ENCODE results near the gene SPATA25. TPM values are rescaled to one million over a fixed set of nuclear protein-coding genes. Genes with fewer than 3 reads are reported as not detected.

SPATA25 gene
- total RNA-seq, 1 experiment from 2014 or later = 7.3 TPM

GRCh38 chr20:45843506-45843905 lies 43.9 kb downstream of the SPATA25 start:
- H3K36me3 ChIP-seq (ENCODE audit: control insufficient read depth, insufficient read depth, low read length) = peaks cover 7% of the 10 kb centered on the region; the same call in 1 of the 2 replicates
- CTCF ChIA-PET = no interaction called here
- peaks cover 44% of the 10 kb centered on the region for H3K36me3 Mint-ChIP-seq (ENCODE audit: insufficient read depth, unreplicated experiment)
- no peaks in the 10 kb centered on the region for H3K4me1 Mint-ChIP-seq (ENCODE audit: low read depth, unreplicated experiment)
- H3K27me3 ChIP-seq (replicated peaks; ENCODE audit: control insufficient read depth, insufficient read depth, low read length) = no peaks in the 10 kb centered on the region
- no peaks in the 10 kb centered on the region for H3K27me3 Mint-ChIP-seq (ENCODE audit: insufficient read depth, unreplicated experiment)
- no peak overlapping the region for H3K4me3 Mint-ChIP-seq (ENCODE audit: unreplicated experiment)
- POLR2A ChIA-PET = no interaction called here
- H3K4me3 ChIP-seq (ENCODE audit: low read depth, low read length) = no peak overlapping the region
- DNase-seq = no peak
- no peak for TF ChIP-seq CTCF (IDR thresholded peaks at IDR 0.05; ENCODE audit: insufficient read depth in 1 of 2, low read depth in 1 of 2, low read length in 1 of 2, severe bottlenecking in 1 of 2, unreplicated experiment in 1 of 2)
- intact Hi-C loops (cut with micrococcal nuclease; ENCODE audit: unreplicated experiment) = no loop called here
- no TSS peak for BruUV-seq (replicated peaks)
- no peaks in the 10 kb centered on the region for H3K9me3 Mint-ChIP-seq (ENCODE audit: unreplicated experiment)
- peak overlapping the region; percentile 46 for H3K27ac Mint-ChIP-seq (ENCODE audit: unreplicated experiment)
- H3K9me3 ChIP-seq = no peaks in the 10 kb centered on the region
- no peaks in the 10 kb centered on the region for H3K4me1 ChIP-seq

- no peaks in the 10 kb centered on the region for H3K9me3 Mint-ChIP-seq (ENCODE audit: unreplicated experiment)
- TF ChIP-seq CTCF (IDR thresholded peaks at IDR 0.05; ENCODE audit: insufficient read depth in 1 of 2, low read depth in 1 of 2, low read length in 1 of 2, severe bottlenecking in 1 of 2, unreplicated experiment in 1 of 2) = no peak
- no peak for DNase-seq
- H3K27me3 ChIP-seq (replicated peaks; ENCODE audit: control insufficient read depth, insufficient read depth, low read length) = no peaks in the 10 kb centered on the region
- intact Hi-C loops (cut with micrococcal nuclease; ENCODE audit: unreplicated experiment) = no loop called here
- H3K4me1 ChIP-seq = no peaks in the 10 kb centered on the region
- H3K4me3 ChIP-seq (ENCODE audit: low read depth, low read length) = no peak overlapping the region
- H3K4me1 Mint-ChIP-seq (ENCODE audit: low read depth, unreplicated experiment) = no peaks in the 10 kb centered on the region
- no peaks in the 10 kb centered on the region for H3K9me3 ChIP-seq
- peaks cover 7% of the 10 kb centered on the region; the same call in 1 of the 2 replicates for H3K36me3 ChIP-seq (ENCODE audit: control insufficient read depth, insufficient read depth, low read length)
- peaks cover 44% of the 10 kb centered on the region for H3K36me3 Mint-ChIP-seq (ENCODE audit: insufficient read depth, unreplicated experiment)
- H3K27me3 Mint-ChIP-seq (ENCODE audit: insufficient read depth, unreplicated experiment) = no peaks in the 10 kb centered on the region
- CTCF ChIA-PET = interaction anchor here (0.5 to 0.9 kb wide), 2 partner anchors 127 to 575 kb away, joined by 4 to 5 read pairs; no protein-coding TSS in a partner anchor
- BruUV-seq (replicated peaks) = no TSS peak
- POLR2A ChIA-PET = interaction anchor here (0.6 kb wide), 1 partner anchor 76 kb away, joined by 4 read pairs; no protein-coding TSS in a partner anchor
- H3K27ac Mint-ChIP-seq (ENCODE audit: unreplicated experiment) = no peak overlapping the region
- H3K4me3 Mint-ChIP-seq (ENCODE audit: unreplicated experiment) = no peak overlapping the region
Measured at GRCh38 chr20:45842169-45842812, 45.1 kb downstream of the SPATA25 start.

GRCh38 chr20:45841407-45842129 lies 45.9 kb downstream of the SPATA25 start:
- Mint-ChIP-seq H3K27me3 (ENCODE audit: insufficient read depth, unreplicated experiment) (no peaks in the 10 kb centered on the region), H3K9me3 (ENCODE audit: unreplicated experiment) (no peaks in the 10 kb centered on the region), H3K4me3 (ENCODE audit: unreplicated experiment) (no peak overlapping the region), H3K4me1 (ENCODE audit: low read depth, unreplicated experiment) (no peaks in the 10 kb centered on the region), H3K27ac (ENCODE audit: unreplicated experiment) (no peak overlapping the region), H3K36me3 (ENCODE audit: insufficient read depth, unreplicated experiment) (peaks cover 44% of the 10 kb centered on the region)
- H3K4me1 ChIP-seq = no peaks in the 10 kb centered on the region
- ChIA-PET POLR2A (interaction anchor here (0.6 kb wide), 2 partner anchors 15 to 77 kb away, joined by 3 to 4 read pairs; no protein-coding TSS in a partner anchor), CTCF (interaction anchor here (0.9 kb wide), 1 partner anchor 128 kb away, joined by 5 read pairs; no protein-coding TSS in a partner anchor)
- H3K9me3 ChIP-seq = no peaks in the 10 kb centered on the region
- no peak for DNase-seq
- H3K36me3 ChIP-seq (ENCODE audit: control insufficient read depth, insufficient read depth, low read length) = peaks cover 7% of the 10 kb centered on the region; the same call in 1 of the 2 replicates
- no peak overlapping the region for H3K4me3 ChIP-seq (ENCODE audit: low read depth, low read length)
- no TSS peak for BruUV-seq (replicated peaks)
- intact Hi-C loops (cut with micrococcal nuclease; ENCODE audit: unreplicated experiment) = no loop called here
- H3K27me3 ChIP-seq (replicated peaks; ENCODE audit: control insufficient read depth, insufficient read depth, low read length) = no peaks in the 10 kb centered on the region
- TF ChIP-seq CTCF (IDR thresholded peaks at IDR 0.05; ENCODE audit: insufficient read depth in 1 of 2, low read depth in 1 of 2, low read length in 1 of 2, severe bottlenecking in 1 of 2, unreplicated experiment in 1 of 2) = no peak
